K562 (cell line): ENCODE measurements around the gene CAPS.

Source experiments
- MEF2A ChIP-seq: IDR thresholded peaks from 2 replicates; pipeline ENCODE4 v1.6.1; 2011; ENCODE audit warnings: low read depth, mild to moderate bottlenecking, low read length, moderate library complexity; ENCODE audit not compliant: control insufficient read depth
- POLR2A ChIP-seq: fragments of 450-650 bp; conservative IDR thresholded peaks from 2 replicates; pipeline ENCODE4 v1.6.1; 2016
- TF ChIP-seq, protein P1 (sequence below): sonication (generic); formaldehyde crosslinking; IDR thresholded peaks from 2 replicates; pipeline ENCODE4 v1.8.1; 2022; ENCODE audit warnings: missing genetic modification reagents

DNA sequence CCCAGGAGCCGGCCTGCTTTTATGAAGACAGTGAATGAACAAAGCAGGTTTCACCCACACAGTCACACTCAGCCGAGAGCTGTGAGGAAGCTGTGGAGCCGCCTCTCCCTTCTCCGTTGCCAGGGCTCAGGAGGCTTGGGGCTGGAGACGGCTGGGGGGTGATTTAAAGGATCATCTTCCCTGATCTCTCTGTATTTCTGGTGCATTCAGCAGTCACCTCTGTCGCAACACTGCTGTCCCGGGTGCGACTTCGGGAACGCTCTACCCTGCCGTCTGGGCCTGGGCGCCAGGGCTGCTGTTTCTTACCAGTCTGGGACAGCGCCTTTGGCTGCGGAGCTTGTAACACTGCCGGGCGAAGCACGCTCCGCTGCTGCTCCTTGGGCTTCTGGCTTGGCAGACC, 18.1 kb downstream of the CAPS start:
- TF ChIP-seq MEF2A (no peak), POLR2A (no peak)
- TF ChIP-seq, protein P1, sequence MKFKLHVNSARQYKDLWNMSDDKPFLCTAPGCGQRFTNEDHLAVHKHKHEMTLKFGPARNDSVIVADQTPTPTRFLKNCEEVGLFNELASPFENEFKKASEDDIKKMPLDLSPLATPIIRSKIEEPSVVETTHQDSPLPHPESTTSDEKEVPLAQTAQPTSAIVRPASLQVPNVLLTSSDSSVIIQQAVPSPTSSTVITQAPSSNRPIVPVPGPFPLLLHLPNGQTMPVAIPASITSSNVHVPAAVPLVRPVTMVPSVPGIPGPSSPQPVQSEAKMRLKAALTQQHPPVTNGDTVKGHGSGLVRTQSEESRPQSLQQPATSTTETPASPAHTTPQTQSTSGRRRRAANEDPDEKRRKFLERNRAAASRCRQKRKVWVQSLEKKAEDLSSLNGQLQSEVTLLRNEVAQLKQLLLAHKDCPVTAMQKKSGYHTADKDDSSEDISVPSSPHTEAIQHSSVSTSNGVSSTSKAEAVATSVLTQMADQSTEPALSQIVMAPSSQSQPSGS = no peak
